CD14-positive monocyte (primary cell): Measurements from ENCODE around the gene PUSL1. TPM values are rescaled to one million over a fixed set of nuclear protein-coding genes. Genes with fewer than 3 reads are reported as not detected.

Experiments used
- DNase-seq, 3 donors: peaks; one replicate each; pipeline ENCODE4 v3.0.0-alpha.2; 2011 to 2022
- H2AFZ ChIP-seq: 2 replicates; pipeline ENCODE4 v1.6.0; 2012; ENCODE audit warnings: mild to moderate bottlenecking, low read depth, low read length, inconsistent platforms; ENCODE audit not compliant: insufficient read depth, poor library complexity, severe bottlenecking
- H3K27ac ChIP-seq, 2 donors: 1 replicate in 1 of 2; 2 replicates in 1 of 2; pipeline ENCODE4 v1.5.1; 2012 to 2013; ENCODE audit warnings: low read length in 2 of 2, control low read depth in 1 of 2, inconsistent platforms in 1 of 2, low read depth in 1 of 2, mild to moderate bottlenecking in 1 of 2
- H3K27me3 ChIP-seq, 2 donors: one replicate each; pipeline versions ENCODE4 v1.6.0 to v1.6.1; 2011 to 2013; ENCODE audit warnings: low read length in 2 of 2; ENCODE audit not compliant: control insufficient read depth in 2 of 2, insufficient read depth in 2 of 2
- H3K36me3 ChIP-seq, 2 donors: replicated peaks in 1 of 2; 1 replicate in 1 of 2; 2 replicates in 1 of 2; pipeline versions ENCODE4 v1.5.1 to v1.6.1; 2012 to 2013; ENCODE audit warnings: low read length in 2 of 2, control low read depth in 1 of 2, inconsistent platforms in 1 of 2, mild to moderate bottlenecking in 1 of 2; ENCODE audit not compliant: insufficient read depth in 2 of 2, control insufficient read depth in 1 of 2
- H3K4me1 ChIP-seq, 2 donors: 1 replicate in 1 of 2; 2 replicates in 1 of 2; pipeline versions ENCODE4 v1.5.1 to v1.6.1; 2012 to 2013; ENCODE audit warnings: low read length in 2 of 2, control low read depth in 1 of 2, inconsistent platforms in 1 of 2, mild to moderate bottlenecking in 1 of 2, moderate library complexity in 1 of 2; ENCODE audit not compliant: insufficient read depth in 2 of 2, control insufficient read depth in 1 of 2
- H3K4me2 ChIP-seq: replicated peaks from 2 replicates; pipeline ENCODE3; 2012; ENCODE audit warnings: low read length, moderate library complexity, mild to moderate bottlenecking; ENCODE audit not compliant: poor library complexity, severe bottlenecking; ENCODE audit errors: extremely low read depth
- H3K4me3 ChIP-seq, 3 experiments: fragments of 200-600 bp in 1 of 3; sonication (generic) in 1 of 3; replicated peaks in 1 of 3; 1 replicate in 2 of 3; 2 replicates in 1 of 3; pipeline ENCODE4 v1.5.1; 2011 to 2013; ENCODE audit warnings: low read length in 3 of 3, mild to moderate bottlenecking in 3 of 3, control low read depth in 2 of 3, low read depth in 2 of 3, inconsistent platforms in 1 of 3, moderate library complexity in 1 of 3
- H3K79me2 ChIP-seq: 2 replicates; pipeline ENCODE4 v1.6.0; 2012; ENCODE audit warnings: mild to moderate bottlenecking, control low read depth, inconsistent platforms, low read length, moderate library complexity; ENCODE audit not compliant: insufficient read depth
- H3K9ac ChIP-seq: 2 replicates; pipeline ENCODE4 v1.6.0; 2017; ENCODE audit warnings: low read length, mild to moderate bottlenecking; ENCODE audit not compliant: insufficient read depth, poor library complexity, severe bottlenecking
- H3K9me3 ChIP-seq, 2 donors: replicated peaks in 1 of 2; 1 replicate in 1 of 2; 2 replicates in 1 of 2; pipeline versions ENCODE4 v1.5.1 to v1.6.1; 2012 to 2013; ENCODE audit warnings: low read length in 2 of 2, control low read depth in 1 of 2; ENCODE audit not compliant: control insufficient read depth in 1 of 2, insufficient read depth in 1 of 2
- H4K20me1 ChIP-seq: 2 replicates; pipeline ENCODE4 v1.6.0; 2012; ENCODE audit warnings: mild to moderate bottlenecking, low read length, control low read depth, moderate library complexity; ENCODE audit not compliant: insufficient read depth
- H3K27ac Mint-ChIP-seq, 7 donors: one replicate each; pipeline ENCODE4 v1.8.0; 2020; ENCODE audit warnings: mild to moderate bottlenecking in 7 of 7, mixed read lengths in 7 of 7, moderate library complexity in 6 of 7, inconsistent platforms in 2 of 7
- H3K27me3 Mint-ChIP-seq, 3 donors: one replicate each; pipeline ENCODE4 v1.8.0; 2021 to 2022; ENCODE audit warnings: low read depth in 3 of 3, mild to moderate bottlenecking in 3 of 3, mixed read lengths in 3 of 3, moderate library complexity in 3 of 3, inconsistent platforms in 1 of 3
- H3K36me3 Mint-ChIP-seq, 2 donors: one replicate each; pipeline ENCODE4 v1.8.0; 2020; ENCODE audit warnings: mixed read lengths in 2 of 2, inconsistent platforms in 1 of 2, mild to moderate bottlenecking in 1 of 2
- H3K4me1 Mint-ChIP-seq: one replicate; pipeline ENCODE4 v1.8.0; 2020; ENCODE audit warnings: mild to moderate bottlenecking, mixed read lengths
- H3K4me3 Mint-ChIP-seq, 2 donors: one replicate each; pipeline ENCODE4 v1.8.0; 2020; ENCODE audit warnings: mild to moderate bottlenecking in 2 of 2, mixed read lengths in 2 of 2, moderate library complexity in 1 of 2
- H3K9me3 Mint-ChIP-seq, 7 donors: one replicate each; pipeline ENCODE4 v1.8.0; 2020 to 2022; ENCODE audit warnings: mixed read lengths in 7 of 7, mild to moderate bottlenecking in 6 of 7, moderate library complexity in 6 of 7, inconsistent platforms in 2 of 7
- CTCF ChIP-seq: fragments of 200-600 bp; IDR thresholded peaks from one replicate; pipeline ENCODE4 v1.8.0; 2022; ENCODE audit warnings: antibody characterized with exemption, mild to moderate bottlenecking
- WGBS: methylation state at CpG from one replicate; pipeline ENCODE4 v1.1.5; 2013; ENCODE audit warnings: missing lambda C conversion rate; ENCODE audit not compliant: insufficient coverage; 5-methylcytosine and 5-hydroxymethylcytosine counted together
- intact Hi-C, 2 donors: fragments of 100-400 bp; cut with micrococcal nuclease; formaldehyde crosslinking; loops; one replicate each; pipeline versions ENCODE4 v1.15.0 to v1.15.1; 2023
- polyA plus RNA-seq, 3 donors: library from polyadenylated mRNA; depleted of rRNA in 1 of 3; unstranded in 2 of 3; stranded (reverse) in 1 of 3; fragments of 300-500 nt in 2 of 3; fragments of >200 nt in 1 of 3; fragmentation: Illumina TruSeq in 2 of 3; gene quantifications; 1 replicate in 2 of 3; 2 replicates in 1 of 3; pipeline ENCODE4 v1.2.3, GENCODE V29; 2012 to 2021

PUSL1 gene
- polyA plus RNA-seq, 3 donors = 13.8 to 27.4 (median 14.8) TPM

GRCh38 chr1:1322418-1322817 is 14.0 kb downstream of the PUSL1 start:
- intact Hi-C loops = no loop called here
- TF ChIP-seq CTCF = no peak
- H4K20me1 ChIP-seq = peaks cover 64% of the 10 kb centered on the region
- H3K27ac Mint-ChIP-seq = no peak overlapping the region
- peaks cover 29 to 39% of the 10 kb centered on the region in 2 donors for H3K36me3 ChIP-seq
- no peak overlapping the region for H3K4me3 Mint-ChIP-seq
- H3K4me2 ChIP-seq = no peak overlapping the region
- H3K4me1 ChIP-seq = peaks cover 22 to 24% of the 10 kb centered on the region in 2 donors
- H3K79me2 ChIP-seq = peaks cover 59% of the 10 kb centered on the region
- no peak overlapping the region for H3K4me3 ChIP-seq
- H2AFZ ChIP-seq = no peak overlapping the region
- no peaks in the 10 kb centered on the region for H3K9me3 ChIP-seq
- peaks cover 25% of the 10 kb centered on the region for H3K4me1 Mint-ChIP-seq
- H3K9ac ChIP-seq = no peak overlapping the region
- H3K27ac ChIP-seq = peak overlapping the region in 1 of 2 donors; percentile 32
- H3K27me3 ChIP-seq = no peaks in the 10 kb centered on the region
- H3K27me3 Mint-ChIP-seq = no peaks in the 10 kb centered on the region
- WGBS = 93% methylated on average over 3 of the region's 14 CpGs
- DNase-seq = no peak
- H3K9me3 Mint-ChIP-seq = no peaks in the 10 kb centered on the region
- H3K36me3 Mint-ChIP-seq = peaks cover 20 to 45% of the 10 kb centered on the region in 2 donors

GRCh38 chr1:1322952-1323351 is 14.6 kb downstream of the PUSL1 start:
- peaks cover 22 to 24% of the 10 kb centered on the region in 2 donors for H3K4me1 ChIP-seq
- no peak overlapping the region for H3K4me2 ChIP-seq
- intact Hi-C loops = no loop called here
- H3K9ac ChIP-seq = peak overlapping the region; percentile 4
- no peak overlapping the region for H2AFZ ChIP-seq
- Mint-ChIP-seq H3K36me3 (peaks cover 20 to 45% of the 10 kb centered on the region in 2 donors), H3K27ac (peak overlapping the region in 2 of 7 donors; percentile 30 to 69), H3K4me1 (peaks cover 25% of the 10 kb centered on the region), H3K9me3 (no peaks in the 10 kb centered on the region), H3K27me3 (no peaks in the 10 kb centered on the region), H3K4me3 (peak overlapping the region in 1 of 2 donors; percentile 66)
- H4K20me1 ChIP-seq = peaks cover 62% of the 10 kb centered on the region
- WGBS = 97% methylated on average over 10 of the region's 10 CpGs
- peaks cover 59% of the 10 kb centered on the region for H3K79me2 ChIP-seq
- H3K27ac ChIP-seq = no peak overlapping the region
- H3K9me3 ChIP-seq = no peaks in the 10 kb centered on the region
- peaks cover 30 to 38% of the 10 kb centered on the region in 2 donors for H3K36me3 ChIP-seq
- DNase-seq = no peak
- no peak for TF ChIP-seq CTCF
- H3K4me3 ChIP-seq = no peak overlapping the region
- H3K27me3 ChIP-seq = no peaks in the 10 kb centered on the region
